SU-DHL-6 (cell line): ENCODE data around the gene TIMP2.

Experiments
- EZH2phosphoT487 ChIP-seq: fragments of 200-600 bp; sonication (generic), shearing (Covaris generic); conservative IDR thresholded peaks from 2 replicates; pipeline ENCODE4 v1.6.1; 2018; ENCODE audit warnings: mild to moderate bottlenecking, antibody characterized with exemption, low read length, moderate library complexity, mixed read lengths
- TF ChIP-seq, protein P1 (sequence below): fragments of 200-600 bp; sonication (generic); IDR thresholded peaks from one replicate; pipeline ENCODE4 v1.5.1; 2017; ENCODE audit warnings: antibody characterized with exemption, mild to moderate bottlenecking, low read length, moderate library complexity; ENCODE audit not compliant: insufficient read depth, poor library complexity, severe bottlenecking

DNA sequence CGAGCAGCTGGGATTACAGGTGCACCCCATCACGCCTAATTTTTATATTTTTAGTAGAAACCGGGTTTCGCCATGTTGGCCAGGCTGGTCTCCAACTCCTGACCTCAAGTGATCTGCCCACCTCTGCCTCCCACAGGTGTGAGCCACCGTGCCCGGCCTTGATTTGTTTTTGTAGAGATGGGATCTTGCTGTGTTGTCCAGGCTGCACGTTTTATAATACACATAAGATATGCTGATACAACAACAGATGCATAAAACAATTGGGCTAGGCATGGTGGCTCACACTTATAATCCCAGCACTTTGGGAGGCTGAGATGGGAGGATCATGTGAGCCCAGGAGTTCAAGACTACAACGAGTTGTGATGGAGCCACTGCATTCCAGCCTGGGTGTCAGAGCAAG, 90.6 kb downstream of the TIMP2 start:
- no peak for TF ChIP-seq EZH2phosphoT487
- TF ChIP-seq, protein P1, sequence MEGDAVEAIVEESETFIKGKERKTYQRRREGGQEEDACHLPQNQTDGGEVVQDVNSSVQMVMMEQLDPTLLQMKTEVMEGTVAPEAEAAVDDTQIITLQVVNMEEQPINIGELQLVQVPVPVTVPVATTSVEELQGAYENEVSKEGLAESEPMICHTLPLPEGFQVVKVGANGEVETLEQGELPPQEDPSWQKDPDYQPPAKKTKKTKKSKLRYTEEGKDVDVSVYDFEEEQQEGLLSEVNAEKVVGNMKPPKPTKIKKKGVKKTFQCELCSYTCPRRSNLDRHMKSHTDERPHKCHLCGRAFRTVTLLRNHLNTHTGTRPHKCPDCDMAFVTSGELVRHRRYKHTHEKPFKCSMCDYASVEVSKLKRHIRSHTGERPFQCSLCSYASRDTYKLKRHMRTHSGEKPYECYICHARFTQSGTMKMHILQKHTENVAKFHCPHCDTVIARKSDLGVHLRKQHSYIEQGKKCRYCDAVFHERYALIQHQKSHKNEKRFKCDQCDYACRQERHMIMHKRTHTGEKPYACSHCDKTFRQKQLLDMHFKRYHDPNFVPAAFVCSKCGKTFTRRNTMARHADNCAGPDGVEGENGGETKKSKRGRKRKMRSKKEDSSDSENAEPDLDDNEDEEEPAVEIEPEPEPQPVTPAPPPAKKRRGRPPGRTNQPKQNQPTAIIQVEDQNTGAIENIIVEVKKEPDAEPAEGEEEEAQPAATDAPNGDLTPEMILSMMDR = no peak
